ENCODE measurements around the gene CENPE.

CENPE gene

GRCh38 chr4:103136671-103137445, 61.3 kb downstream of the CENPE start:
- DNase-seq (ENCODE audit: low read depth in 2 of 2) = no peak

GRCh38 chr4:103129174-103129573, 69.0 kb downstream of the CENPE start:
- no peak for DNase-seq (ENCODE audit: low read depth in 2 of 2)

GRCh38 chr4:103126126-103126525, 72.0 kb downstream of the CENPE start:
- no peak for DNase-seq (ENCODE audit: low read depth in 2 of 2)

- no peak for DNase-seq (ENCODE audit: low read depth in 2 of 2)
Measured at GRCh38 chr4:103123114-103123513, 75.0 kb downstream of the CENPE start.

- DNase-seq (ENCODE audit: low read depth in 2 of 2) = no peak
Measured at GRCh38 chr4:103118166-103118565, 80.0 kb downstream of the CENPE start.

GRCh38 chr4:103111598-103111997, 86.5 kb downstream of the CENPE start:
- no peak for DNase-seq (ENCODE audit: low read depth in 2 of 2)

GRCh38 chr4:103108542-103108941, 89.6 kb downstream of the CENPE start:
- no peak for DNase-seq (ENCODE audit: low read depth in 2 of 2)

GRCh38 chr4:103105558-103106356, 92.4 kb downstream of the CENPE start:
- no peak for DNase-seq (ENCODE audit: low read depth in 2 of 2)

- no peak for DNase-seq (ENCODE audit: low read depth in 2 of 2)
Measured at GRCh38 chr4:103104886-103105285, 93.3 kb downstream of the CENPE start.

GRCh38 chr4:103100691-103101090, 97.5 kb downstream of the CENPE start:
- DNase-seq (ENCODE audit: low read depth in 2 of 2) = no peak

GRCh38 chr4:103099691-103100392, 98.3 kb downstream of the CENPE start, which contains the start of gene BDH2:
TSS of gene BDH2 (minus strand) at chr4:103099834. CDS start at chr4:103096254, 3,580 bp downstream.
- DNase-seq (ENCODE audit: low read depth in 2 of 2) = peak in 1 of 2 donors; percentile 8

GRCh38 chr4:103098756-103099440, 99.2 kb downstream of the CENPE start:
- DNase-seq (ENCODE audit: low read depth in 2 of 2) = no peak

GRCh38 chr4:103098341-103098740, 99.8 kb downstream of the CENPE start:
- DNase-seq (ENCODE audit: low read depth in 2 of 2) = no peak

- no peak for DNase-seq (ENCODE audit: low read depth in 2 of 2)
Measured at GRCh38 chr4:103097112-103097511, 101.0 kb downstream of the CENPE start.

GRCh38 chr4:103095080-103095479, 103.1 kb downstream of the CENPE start:
- DNase-seq (ENCODE audit: low read depth in 2 of 2) = no peak

- DNase-seq (ENCODE audit: low read depth in 2 of 2) = no peak
Measured at GRCh38 chr4:103092245-103092644, 105.9 kb downstream of the CENPE start.

- DNase-seq (ENCODE audit: low read depth in 2 of 2) = no peak
Measured at GRCh38 chr4:103091601-103092223, 106.4 kb downstream of the CENPE start.

GRCh38 chr4:103089481-103089880, 108.7 kb downstream of the CENPE start:
- no peak for DNase-seq (ENCODE audit: low read depth in 2 of 2)

GRCh38 chr4:103086551-103086950, 111.6 kb downstream of the CENPE start:
- no peak for DNase-seq (ENCODE audit: low read depth in 2 of 2)

- DNase-seq (ENCODE audit: low read depth in 2 of 2) = no peak
Measured at GRCh38 chr4:103085555-103086196, 112.5 kb downstream of the CENPE start.

GRCh38 chr4:103079621-103080020, 118.5 kb downstream of the CENPE start:
- DNase-seq (ENCODE audit: low read depth in 2 of 2) = no peak

All from stimulated activated CD4-positive, alpha-beta T cell treated with anti-CD3 and anti-CD28 coated beads, Interleukin-4, amount 100 ng/mL, for 48 hours (primary cell).